Left ventricle myocardium inferior (tissue), 1 donor: ENCODE measurements around the gene OR2AG1. TPM values are rescaled to one million over a fixed set of nuclear protein-coding genes. Genes with fewer than 3 reads are reported as not detected.

Experiments used
- DNase-seq: peaks from one replicate; pipeline ENCODE4 v3.0.0-alpha.2; 2020
- H3K27ac ChIP-seq: fragments of 200-600 bp; replicated peaks from 2 replicates; pipeline ENCODE4 v1.8.0; 2021
- H3K27me3 ChIP-seq: fragments of 200-600 bp; 2 replicates; pipeline ENCODE4 v1.8.0; 2021; ENCODE audit warnings: low read depth
- H3K36me3 ChIP-seq: fragments of 200-600 bp; 2 replicates; pipeline ENCODE4 v1.8.0; 2021
- H3K4me1 ChIP-seq: fragments of 200-600 bp; 2 replicates; pipeline ENCODE4 v1.8.0; 2021
- H3K4me3 ChIP-seq: fragments of 200-600 bp; 2 replicates; pipeline ENCODE4 v1.8.0; 2021; ENCODE audit warnings: mild to moderate bottlenecking, moderate library complexity
- H3K9me3 ChIP-seq: fragments of 200-600 bp; replicated peaks from 2 replicates; pipeline ENCODE4 v1.8.0; 2021
- CTCF ChIP-seq: fragments of 200-600 bp; IDR thresholded peaks from 2 replicates; pipeline ENCODE4 v1.8.0; 2021; ENCODE audit warnings: antibody characterized with exemption, mild to moderate bottlenecking, borderline replicate concordance
- intact Hi-C: fragments of 100-400 bp; cut with micrococcal nuclease; formaldehyde crosslinking; loops from one replicate; pipeline ENCODE4 v1.11.0; 2022
- total RNA-seq: library from RNA; stranded (reverse); fragmentation: NEBNext Ultra II Directional; extraction: Animal tissue kit (Norgen Biotek cat#: 25700); gene quantifications from one replicate; pipeline ENCODE4 v1.2.1, GENCODE V29; 2021
- donor health status: DM: no; HTN: yes; CAD: no; lungs with severe emphysema.

The OR2AG1 gene
- total RNA-seq, 1 donor from 2014 or later, result not detected

DNA sequence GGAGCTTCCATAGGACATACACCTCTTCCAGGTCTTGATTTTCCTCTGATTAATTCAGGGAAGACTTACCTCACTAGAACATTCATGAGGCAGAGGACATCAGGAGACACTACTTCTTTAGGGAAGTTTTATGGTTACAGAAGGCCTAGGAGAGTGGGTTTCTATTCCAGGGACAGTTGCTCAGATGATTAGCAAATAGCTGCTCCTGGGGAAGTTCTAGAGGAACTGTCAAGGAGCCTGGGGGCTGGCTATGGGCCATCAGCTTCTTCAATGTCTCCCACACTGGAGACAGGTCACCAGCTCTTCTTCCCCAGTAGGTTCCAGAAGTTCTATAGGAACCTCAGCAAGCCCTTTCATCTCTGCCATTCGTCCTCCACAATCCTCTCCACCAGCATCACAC is 51.2 kb downstream of the OR2AG1 start:
- intact Hi-C loops, result no loop called here
- no peaks in the 10 kb centered on the region for H3K27me3 ChIP-seq
- H3K4me1 ChIP-seq, result no peaks in the 10 kb centered on the region
- no peak for TF ChIP-seq CTCF
- H3K27ac ChIP-seq, result no peak overlapping the region
- no peaks in the 10 kb centered on the region for H3K36me3 ChIP-seq
- H3K9me3 ChIP-seq, result no peaks in the 10 kb centered on the region
- H3K4me3 ChIP-seq, result no peak overlapping the region
- DNase-seq, result no peak

Other genes starting within 250 kb of the OR2AG1 start
- gene RRP8, start 179.4 kb upstream of the OR2AG1 start, total RNA-seq, result 19.2 TPM
- 192 TPM for gene ILK, start 179.2 kb upstream of the OR2AG1 start, total RNA-seq
- 106 TPM for gene TAF10, start 170.8 kb upstream of the OR2AG1 start, total RNA-seq
- 84.2 TPM for gene TPP1, start 163.6 kb upstream of the OR2AG1 start, total RNA-seq
- 9.5 TPM for gene DCHS1, start 127.2 kb upstream of the OR2AG1 start, total RNA-seq
- 40.2 TPM for gene MRPL17, start 99.7 kb upstream of the OR2AG1 start, total RNA-seq
- gene OR2AG2, start 11.0 kb upstream of the OR2AG1 start, total RNA-seq, result not detected
- not detected for gene OR6A2, start 16.7 kb downstream of the OR2AG1 start, total RNA-seq
- gene OR10A5, start 62.7 kb downstream of the OR2AG1 start, total RNA-seq, result not detected
- not detected for gene OR10A2, start 80.0 kb downstream of the OR2AG1 start, total RNA-seq
- not detected for gene OR10A4, start 93.6 kb downstream of the OR2AG1 start, total RNA-seq
- not detected for gene OR2D2, start 109.5 kb downstream of the OR2AG1 start, total RNA-seq
- not detected for gene OR2D3, start 138.0 kb downstream of the OR2AG1 start, total RNA-seq
- gene ZNF215, start 143.4 kb downstream of the OR2AG1 start, total RNA-seq, result 0.77 TPM
- gene ZNF214, start 237.3 kb downstream of the OR2AG1 start, total RNA-seq, result 0.96 TPM
- not detected for gene NLRP14, start 237.5 kb downstream of the OR2AG1 start, total RNA-seq